ENCODE data around the gene TGFB1. TPM values are rescaled to one million over a fixed set of nuclear protein-coding genes. Genes with fewer than 3 reads are reported as not detected.
A peak's percentile ranks its signal among the peaks of the same experiment; 100 is the strongest.

The TGFB1 gene
- total and polyA plus RNA-seq, 2 of the 13 experiments (the other 11 are each of a cell fraction or from before 2014, with no cell fraction given) = 4.1 to 5.4 TPM

DNA sequence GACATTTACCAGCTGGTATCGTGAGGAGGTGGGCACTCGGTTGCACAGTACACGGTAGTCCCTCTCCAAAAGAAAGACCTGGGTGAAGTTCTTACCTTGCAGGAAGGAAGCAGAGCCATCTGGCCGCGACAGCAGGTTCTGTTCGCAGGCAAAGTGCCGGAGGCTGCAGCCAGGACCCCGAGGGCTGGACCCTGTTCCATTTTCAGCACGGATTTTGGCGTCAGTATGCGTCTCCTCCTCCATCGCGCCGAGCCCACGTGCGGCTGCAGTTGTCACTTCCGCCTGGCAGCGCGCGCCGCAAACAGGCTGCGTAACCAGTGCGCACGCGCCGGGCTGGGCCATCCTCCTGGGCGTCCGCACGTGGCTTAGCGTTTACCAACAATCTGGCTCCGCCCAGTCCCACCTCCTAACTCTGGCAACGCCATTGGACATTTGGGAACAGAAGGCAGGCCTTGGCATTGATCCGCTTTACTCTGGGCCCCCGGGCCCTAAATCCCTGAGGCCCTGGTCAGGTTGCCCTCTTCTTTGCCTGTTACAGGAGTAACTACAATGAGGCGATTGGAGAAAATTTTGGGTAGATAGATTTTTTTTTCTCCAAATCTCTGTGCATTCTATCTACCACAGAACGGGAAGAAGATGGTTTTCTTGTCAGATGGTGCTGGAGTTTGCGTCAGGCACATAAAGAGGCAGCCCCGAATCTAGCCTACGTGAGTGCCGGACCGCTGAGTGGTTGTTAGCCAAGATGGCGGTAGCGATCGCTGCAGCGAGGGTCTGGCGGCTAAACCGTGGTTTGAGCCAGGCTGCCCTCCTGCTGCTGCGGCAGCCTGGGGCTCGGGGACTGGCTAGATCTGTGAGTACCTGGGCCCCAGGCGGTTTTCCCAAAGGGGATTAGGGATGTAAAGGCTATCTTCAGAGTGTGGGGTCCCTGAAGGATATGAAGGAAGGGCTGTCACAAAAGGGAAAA, 43.6 kb upstream of the TGFB1 start, which contains the start of the genes BCKDHA and EXOSC5 (continued):
- TF ChIP-seq GPN1 (CRISPR knock-in tag; IDR thresholded peaks at IDR 0.05; ENCODE audit: borderline replicate concordance) (no peak; the same call in 1 of the 2 replicates), ZNF367 (CRISPR knock-in tag; IDR thresholded peaks at IDR 0.05; ENCODE audit: borderline replicate concordance) (0 out of 2 replicates have a peak, but pooled peaks have one; percentile 56), ZNF879 (CRISPR knock-in tag; IDR thresholded peaks at IDR 0.05) (no peak), MTA3 (CRISPR knock-in tag; IDR thresholded peaks at IDR 0.05) (no peak), GABPA (IDR thresholded peaks at IDR 0.05; ENCODE audit: low read depth, low read length) (peak; percentile 47), GABPA (CRISPR knock-in tag; IDR thresholded peaks at IDR 0.05; ENCODE audit: low read depth) (peak; percentile 85), ZNF20 (CRISPR knock-in tag; IDR thresholded peaks at IDR 0.05) (no peak), SRSF1 (optimal IDR thresholded peaks at IDR 0.05; ENCODE audit: low read depth, low read length) (no peak), ZFP36L1 (CRISPR knock-in tag; IDR thresholded peaks at IDR 0.05) (peak; percentile 49; the same call in 1 of the 2 replicates), KDM1A (CRISPR knock-in tag; IDR thresholded peaks at IDR 0.05) (no peak), KAT8 (CRISPR knock-in tag; IDR thresholded peaks at IDR 0.05) (peak; percentile 89), NCOA2 (CRISPR knock-in tag; IDR thresholded peaks at IDR 0.05) (no peak), SALL1 (CRISPR knock-in tag; IDR thresholded peaks at IDR 0.05) (peak; percentile 80), SOX13 (IDR thresholded peaks at IDR 0.05) (no peak), SOX13 (CRISPR knock-in tag; conservative IDR thresholded peaks at IDR 0.05 in 1 of 2, IDR thresholded peaks at IDR 0.05 in 1 of 2) (peak in 1 of 2 experiments; percentile 25; a peak in 2 of 4 replicates), RBM39 (IDR thresholded peaks at IDR 0.05; ENCODE audit: low read depth, low read length, poor library complexity, severe bottlenecking) (no peak)
- TF ChIP-seq, protein P1, sequence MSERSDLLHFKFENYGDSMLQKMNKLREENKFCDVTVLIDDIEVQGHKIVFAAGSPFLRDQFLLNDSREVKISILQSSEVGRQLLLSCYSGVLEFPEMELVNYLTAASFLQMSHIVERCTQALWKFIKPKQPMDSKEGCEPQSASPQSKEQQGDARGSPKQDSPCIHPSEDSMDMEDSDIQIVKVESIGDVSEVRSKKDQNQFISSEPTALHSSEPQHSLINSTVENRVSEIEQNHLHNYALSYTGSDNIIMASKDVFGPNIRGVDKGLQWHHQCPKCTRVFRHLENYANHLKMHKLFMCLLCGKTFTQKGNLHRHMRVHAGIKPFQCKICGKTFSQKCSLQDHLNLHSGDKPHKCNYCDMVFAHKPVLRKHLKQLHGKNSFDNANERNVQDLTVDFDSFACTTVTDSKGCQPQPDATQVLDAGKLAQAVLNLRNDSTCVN (CRISPR knock-in tag; IDR thresholded peaks at IDR 0.05; ENCODE audit: borderline replicate concordance) = no peak
- TF ChIP-seq, protein P2, sequence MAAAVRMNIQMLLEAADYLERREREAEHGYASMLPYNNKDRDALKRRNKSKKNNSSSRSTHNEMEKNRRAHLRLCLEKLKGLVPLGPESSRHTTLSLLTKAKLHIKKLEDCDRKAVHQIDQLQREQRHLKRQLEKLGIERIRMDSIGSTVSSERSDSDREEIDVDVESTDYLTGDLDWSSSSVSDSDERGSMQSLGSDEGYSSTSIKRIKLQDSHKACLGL (CRISPR knock-in tag; IDR thresholded peaks at IDR 0.05) = peak; percentile 100; the same call in 1 of the 2 replicates
- TF ChIP-seq, protein P3, sequence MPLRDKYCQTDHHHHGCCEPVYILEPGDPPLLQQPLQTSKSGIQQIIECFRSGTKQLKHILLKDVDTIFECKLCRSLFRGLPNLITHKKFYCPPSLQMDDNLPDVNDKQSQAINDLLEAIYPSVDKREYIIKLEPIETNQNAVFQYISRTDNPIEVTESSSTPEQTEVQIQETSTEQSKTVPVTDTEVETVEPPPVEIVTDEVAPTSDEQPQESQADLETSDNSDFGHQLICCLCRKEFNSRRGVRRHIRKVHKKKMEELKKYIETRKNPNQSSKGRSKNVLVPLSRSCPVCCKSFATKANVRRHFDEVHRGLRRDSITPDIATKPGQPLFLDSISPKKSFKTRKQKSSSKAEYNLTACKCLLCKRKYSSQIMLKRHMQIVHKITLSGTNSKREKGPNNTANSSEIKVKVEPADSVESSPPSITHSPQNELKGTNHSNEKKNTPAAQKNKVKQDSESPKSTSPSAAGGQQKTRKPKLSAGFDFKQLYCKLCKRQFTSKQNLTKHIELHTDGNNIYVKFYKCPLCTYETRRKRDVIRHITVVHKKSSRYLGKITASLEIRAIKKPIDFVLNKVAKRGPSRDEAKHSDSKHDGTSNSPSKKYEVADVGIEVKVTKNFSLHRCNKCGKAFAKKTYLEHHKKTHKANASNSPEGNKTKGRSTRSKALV (CRISPR knock-in tag; IDR thresholded peaks at IDR 0.05) = peak; percentile 54
- TF ChIP-seq, protein P4, sequence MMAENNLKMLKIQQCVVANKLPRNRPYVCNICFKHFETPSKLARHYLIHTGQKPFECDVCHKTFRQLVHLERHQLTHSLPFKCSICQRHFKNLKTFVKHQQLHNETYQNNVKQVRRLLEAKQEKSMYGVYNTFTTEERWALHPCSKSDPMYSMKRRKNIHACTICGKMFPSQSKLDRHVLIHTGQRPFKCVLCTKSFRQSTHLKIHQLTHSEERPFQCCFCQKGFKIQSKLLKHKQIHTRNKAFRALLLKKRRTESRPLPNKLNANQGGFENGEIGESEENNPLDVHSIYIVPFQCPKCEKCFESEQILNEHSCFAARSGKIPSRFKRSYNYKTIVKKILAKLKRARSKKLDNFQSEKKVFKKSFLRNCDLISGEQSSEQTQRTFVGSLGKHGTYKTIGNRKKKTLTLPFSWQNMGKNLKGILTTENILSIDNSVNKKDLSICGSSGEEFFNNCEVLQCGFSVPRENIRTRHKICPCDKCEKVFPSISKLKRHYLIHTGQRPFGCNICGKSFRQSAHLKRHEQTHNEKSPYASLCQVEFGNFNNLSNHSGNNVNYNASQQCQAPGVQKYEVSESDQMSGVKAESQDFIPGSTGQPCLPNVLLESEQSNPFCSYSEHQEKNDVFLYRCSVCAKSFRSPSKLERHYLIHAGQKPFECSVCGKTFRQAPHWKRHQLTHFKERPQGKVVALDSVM (CRISPR knock-in tag; IDR thresholded peaks at IDR 0.05) = no peak
- TF ChIP-seq, protein P5, sequence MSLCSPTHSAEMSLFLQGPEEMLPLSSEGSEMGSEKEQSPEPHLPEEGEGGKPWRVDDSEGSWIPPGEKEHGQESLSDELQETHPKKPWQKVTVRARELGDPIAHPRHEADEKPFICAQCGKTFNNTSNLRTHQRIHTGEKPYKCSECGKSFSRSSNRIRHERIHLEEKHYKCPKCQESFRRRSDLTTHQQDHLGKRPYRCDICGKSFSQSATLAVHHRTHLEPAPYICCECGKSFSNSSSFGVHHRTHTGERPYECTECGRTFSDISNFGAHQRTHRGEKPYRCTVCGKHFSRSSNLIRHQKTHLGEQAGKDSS (CRISPR knock-in tag; IDR thresholded peaks at IDR 0.05; ENCODE audit: borderline replicate concordance, low read depth) = no peak; the same call in 1 of the 2 replicates

Measured in HepG2 (cell line).